HCT116 (cell line): Measurements from ENCODE around the gene GARNL3. TPM values are rescaled to one million over a fixed set of nuclear protein-coding genes. Genes with fewer than 3 reads are reported as not detected.

ENCODE experiments used
- ATAC-seq: fragments of 200-7000 bp; cut with Tn5 transposase; 2 replicates; pipeline ENCODE4 v1.9.1; 2020; ENCODE audit warnings: mild to moderate bottlenecking, moderate library complexity
- BruUV-seq: library from RNA; stranded (reverse); fragments of 400-500 nt; replicated peaks from 2 replicates; lab custom pipeline; 2021; lab: Mats Ljungman, UMichigan
- CTCF ChIA-PET: fragments of 300-600 bp; sonication (Branson Sonifier 250); formaldehyde crosslinking; loops from one replicate; lab custom pipeline; 2021; ENCODE audit warnings: antibody characterized with exemption; lab: Charles Lee
- POLR2A ChIA-PET: fragments of 300-600, 350-600 bp; sonication (Branson Sonifier 250); formaldehyde crosslinking; loops from one replicate; lab custom pipeline; 2021; ENCODE audit warnings: antibody characterized with exemption; lab: Charles Lee
- RAD21 ChIA-PET, 2 experiments: fragments of 300-600 bp; sonication (Branson Sonifier 250); formaldehyde crosslinking; loops; one replicate each; lab custom pipeline; 2023; ENCODE audit warnings: low total read pairs in 2 of 2; ENCODE audit not compliant: uncharacterized antibody in 2 of 2, unreplicated experiment in 2 of 2, low non-redundant PET in 1 of 2; lab: Charles Lee
- DNase-seq: peaks from one replicate; pipeline ENCODE4 v3.0.0-alpha.2; 2010; ENCODE audit warnings: low read depth, low spot score
- H2AFZ ChIP-seq: fragments of 200-600 bp; shearing (Covaris generic), sonication (generic); 2 replicates; pipeline ENCODE4 v1.6.1; 2017; ENCODE audit warnings: low read depth, mixed run types, mixed read lengths, antibody characterized with exemption, low read length; ENCODE audit not compliant: poor library complexity, severe bottlenecking
- H3K27ac ChIP-seq: 2 replicates; pipeline ENCODE4 v1.5.1; 2012; ENCODE audit warnings: low read depth, low read length
- H3K27me3 ChIP-seq: fragments of 200-600 bp; sonication (generic); 2 replicates; pipeline ENCODE4 v1.6.1; 2016; ENCODE audit warnings: mixed run types, low read length, mixed read lengths; ENCODE audit not compliant: insufficient read depth
- H3K36me3 ChIP-seq, 2 experiments: fragments of 200-500 bp in 1 of 2; fragments of 200-600 bp in 1 of 2; sonication (Bioruptor generic) in 1 of 2; sonication (generic) in 1 of 2; 2 replicates each; pipeline versions ENCODE4 v1.5.1 to v1.6.1; 2014 to 2016; ENCODE audit warnings: low read length in 2 of 2, inconsistent platforms in 1 of 2, mixed read lengths in 1 of 2, mixed run types in 1 of 2; ENCODE audit not compliant: insufficient read depth in 2 of 2, control insufficient read depth in 1 of 2
- H3K4me1 ChIP-seq, 2 experiments: fragments of 200-600 bp in 1 of 2; sonication (generic) in 1 of 2; 2 replicates each; pipeline versions ENCODE4 v1.5.1 to v1.6.1; 2012 to 2017; ENCODE audit warnings: low read length in 2 of 2, inconsistent platforms in 1 of 2, mild to moderate bottlenecking in 1 of 2, mixed read lengths in 1 of 2, mixed run types in 1 of 2, moderate library complexity in 1 of 2; ENCODE audit not compliant: insufficient read depth in 2 of 2, control insufficient read depth in 1 of 2
- H3K4me2 ChIP-seq: fragments of 200-600 bp; sonication (generic); 2 replicates; pipeline ENCODE4 v1.6.1; 2017; ENCODE audit warnings: mixed run types, low read length, mixed read lengths
- H3K4me3 ChIP-seq, 2 experiments: fragments of 200-600 bp in 1 of 2; sonication (generic) in 1 of 2; replicated peaks in 1 of 2; 2 replicates each; pipeline ENCODE4 v1.5.1; 2011 to 2016; ENCODE audit warnings: low read length in 2 of 2, control low read depth in 1 of 2, low read depth in 1 of 2, mild to moderate bottlenecking in 1 of 2, mixed read lengths in 1 of 2, mixed run types in 1 of 2
- H3K79me2 ChIP-seq: fragments of 200-600 bp; sonication (generic); 2 replicates; pipeline ENCODE4 v1.6.1; 2017; ENCODE audit warnings: mild to moderate bottlenecking, mixed run types, low read length, moderate library complexity, mixed read lengths; ENCODE audit not compliant: insufficient read depth
- H3K9ac ChIP-seq: fragments of 200-600 bp; sonication (generic); 2 replicates; pipeline ENCODE4 v1.6.1; 2016; ENCODE audit warnings: low read length, mixed read lengths
- H3K9me2 ChIP-seq: fragments of 200-600 bp; sonication (generic), shearing (Covaris generic); 2 replicates; pipeline ENCODE4 v1.6.1; 2017; ENCODE audit warnings: mixed run types, mild to moderate bottlenecking, moderate library complexity; ENCODE audit not compliant: insufficient read depth
- H3K9me3 ChIP-seq, 2 experiments: fragments of 200-500 bp in 1 of 2; fragments of 200-600 bp in 1 of 2; sonication (Bioruptor generic) in 1 of 2; sonication (generic) in 1 of 2; 2 replicates each; pipeline ENCODE4 v1.6.1; 2014 to 2017; ENCODE audit warnings: low read length in 2 of 2, mixed read lengths in 2 of 2, inconsistent platforms in 1 of 2, low read depth in 1 of 2, mild to moderate bottlenecking in 1 of 2, mixed run types in 1 of 2, moderate library complexity in 1 of 2; ENCODE audit not compliant: control insufficient read depth in 1 of 2, insufficient read depth in 1 of 2
- H4K20me1 ChIP-seq: fragments of 200-600 bp; sonication (generic), shearing (Covaris generic); 2 replicates; pipeline ENCODE4 v1.6.1; 2017; ENCODE audit warnings: mixed run types, mild to moderate bottlenecking, moderate library complexity; ENCODE audit not compliant: insufficient read depth
- EZH2 ChIP-seq: fragments of 200-600 bp; sonication (generic); IDR thresholded peaks from 2 replicates; pipeline ENCODE4 v1.6.1; 2017; ENCODE audit warnings: antibody characterized with exemption, mixed run types
- RAD21 ChIP-seq: IDR thresholded peaks from 2 replicates; pipeline ENCODE4 v1.6.1; 2012; ENCODE audit warnings: low read depth, mild to moderate bottlenecking
- TCF7L2 ChIP-seq: IDR thresholded peaks from 2 replicates; pipeline ENCODE4 v1.7.0; 2011; ENCODE audit warnings: borderline replicate concordance, inconsistent platforms; ENCODE audit not compliant: insufficient read depth, insufficient read length; ENCODE audit errors: extremely low read depth
- intact Hi-C: fragments of 100-400 bp; cut with micrococcal nuclease; formaldehyde crosslinking; loops from 2 replicates; pipeline ENCODE4 v1.10.0; 2022
- total RNA-seq: library from RNA; stranded (reverse); gene quantifications from one replicate; pipeline ENCODE4 v1.2.1, GENCODE V29; 2021; ENCODE audit not compliant: unreplicated experiment
- TF ChIP-seq, protein P1 (sequence below), 3 experiments: fragments of 200-600 bp in 1 of 3; sonication (generic) in 1 of 3; IDR thresholded peaks in 2 of 3; conservative IDR thresholded peaks in 1 of 3; 2 replicates each; pipeline ENCODE4 v1.5.1; 2012 to 2017; ENCODE audit warnings: low read depth in 2 of 3, low read length in 2 of 3, antibody characterized with exemption in 1 of 3, borderline replicate concordance in 1 of 3, control low read depth in 1 of 3, mild to moderate bottlenecking in 1 of 3, mixed read lengths in 1 of 3, mixed run types in 1 of 3, moderate library complexity in 1 of 3; ENCODE audit not compliant: insufficient read depth in 1 of 3

The GARNL3 gene
- total RNA-seq, 1 experiment from 2014 or later = 8.8 TPM

DNA sequence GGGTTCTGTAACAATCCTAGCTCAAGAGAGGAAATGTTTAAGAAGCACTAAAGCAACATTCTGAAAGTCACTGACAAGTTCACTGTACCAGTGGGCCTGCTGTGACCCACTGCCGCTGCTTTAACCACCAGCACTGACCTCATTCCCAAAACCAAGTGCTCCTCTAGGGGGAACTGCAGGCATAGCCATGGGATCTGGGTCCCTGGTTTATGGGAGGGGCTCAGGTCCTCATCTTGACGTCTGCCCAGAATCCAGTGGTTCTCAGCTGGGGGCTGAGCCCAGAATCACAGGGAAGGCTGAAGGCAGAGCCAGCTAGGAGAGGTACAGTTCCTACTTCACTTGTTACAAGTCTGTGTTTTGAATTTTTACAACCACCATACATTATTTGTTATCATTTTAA, 96.3 kb downstream of the GARNL3 start:
- H3K4me2 ChIP-seq = no peak overlapping the region
- H3K9ac ChIP-seq = no peak overlapping the region
- no peaks in the 10 kb centered on the region for H3K4me1 ChIP-seq
- no peak overlapping the region for H2AFZ ChIP-seq
- ChIA-PET CTCF (no interaction called here), POLR2A (no interaction called here), RAD21 (interaction anchor here in 1 of 2 experiments (0.6 kb wide), 1 partner anchor 27 kb away, joined by 3 read pairs; no protein-coding TSS in a partner anchor)
- peak; percentile 90 for ATAC-seq
- TF ChIP-seq RAD21 = peak; percentile 73
- TF ChIP-seq, protein P1, sequence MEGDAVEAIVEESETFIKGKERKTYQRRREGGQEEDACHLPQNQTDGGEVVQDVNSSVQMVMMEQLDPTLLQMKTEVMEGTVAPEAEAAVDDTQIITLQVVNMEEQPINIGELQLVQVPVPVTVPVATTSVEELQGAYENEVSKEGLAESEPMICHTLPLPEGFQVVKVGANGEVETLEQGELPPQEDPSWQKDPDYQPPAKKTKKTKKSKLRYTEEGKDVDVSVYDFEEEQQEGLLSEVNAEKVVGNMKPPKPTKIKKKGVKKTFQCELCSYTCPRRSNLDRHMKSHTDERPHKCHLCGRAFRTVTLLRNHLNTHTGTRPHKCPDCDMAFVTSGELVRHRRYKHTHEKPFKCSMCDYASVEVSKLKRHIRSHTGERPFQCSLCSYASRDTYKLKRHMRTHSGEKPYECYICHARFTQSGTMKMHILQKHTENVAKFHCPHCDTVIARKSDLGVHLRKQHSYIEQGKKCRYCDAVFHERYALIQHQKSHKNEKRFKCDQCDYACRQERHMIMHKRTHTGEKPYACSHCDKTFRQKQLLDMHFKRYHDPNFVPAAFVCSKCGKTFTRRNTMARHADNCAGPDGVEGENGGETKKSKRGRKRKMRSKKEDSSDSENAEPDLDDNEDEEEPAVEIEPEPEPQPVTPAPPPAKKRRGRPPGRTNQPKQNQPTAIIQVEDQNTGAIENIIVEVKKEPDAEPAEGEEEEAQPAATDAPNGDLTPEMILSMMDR (IDR thresholded peaks at IDR 0.05 in 2 of 3, conservative IDR thresholded peaks at IDR 0.05 in 1 of 3; ENCODE audit: borderline replicate concordance in 1 of 3, insufficient read depth in 1 of 3, low read depth in 2 of 3, low read length in 2 of 3) = peak; percentile 19 to 39 (median 26); a peak in 3 of 6 replicates
- TF ChIP-seq EZH2 = no peak
- H3K9me2 ChIP-seq = no peaks in the 10 kb centered on the region
- peak; percentile 21 for DNase-seq
- no peaks in the 10 kb centered on the region; a peak in 1 of 4 replicates for H3K36me3 ChIP-seq
- no TSS peak for BruUV-seq
- intact Hi-C loops = no loop called here
- H3K4me3 ChIP-seq = no peak overlapping the region
- H3K79me2 ChIP-seq = no peaks in the 10 kb centered on the region
- no peaks in the 10 kb centered on the region for H3K27me3 ChIP-seq
- H3K27ac ChIP-seq = no peak overlapping the region
- H4K20me1 ChIP-seq = no peaks in the 10 kb centered on the region
- H3K9me3 ChIP-seq = no peaks in the 10 kb centered on the region

DNA sequence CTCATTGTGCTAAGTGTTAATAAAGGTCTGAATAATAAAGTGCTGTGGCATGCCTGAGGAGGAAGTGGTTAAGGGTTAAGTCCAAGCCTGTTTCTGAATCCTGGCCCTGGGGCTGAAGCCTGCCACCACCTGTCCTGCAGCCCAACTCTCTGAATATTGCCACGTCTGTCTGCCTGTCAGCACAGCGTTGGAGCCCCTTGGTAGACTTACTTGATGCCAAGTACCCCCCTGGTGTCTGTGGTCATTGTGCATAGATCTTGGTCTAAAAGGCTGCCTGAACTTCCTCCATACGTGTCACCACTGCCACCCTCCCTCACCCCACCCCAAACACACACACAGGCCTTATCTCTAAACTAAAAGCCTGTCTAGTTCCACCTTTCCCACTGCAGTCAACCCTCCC, 97.0 kb downstream of the GARNL3 start:
- Histone ChIP-seq H3K4me3 (no peak overlapping the region), H3K27ac (no peak overlapping the region), H3K27me3 (no peaks in the 10 kb centered on the region), H3K79me2 (no peaks in the 10 kb centered on the region), H3K9me3 (no peaks in the 10 kb centered on the region), H3K36me3 (no peaks in the 10 kb centered on the region; a peak in 1 of 4 replicates), H4K20me1 (no peaks in the 10 kb centered on the region), H2AFZ (no peak overlapping the region), H3K9me2 (no peaks in the 10 kb centered on the region), H3K4me2 (no peak overlapping the region), H3K4me1 (no peaks in the 10 kb centered on the region), H3K9ac (no peak overlapping the region)
- intact Hi-C loops = no loop called here
- ATAC-seq = no peak
- ChIA-PET CTCF (no interaction called here), POLR2A (no interaction called here), RAD21 (interaction anchor here in 1 of 2 experiments (0.6 kb wide), 1 partner anchor 26 kb away, joined by 3 read pairs; no protein-coding TSS in a partner anchor)
- no peak for DNase-seq
- no peak for TF ChIP-seq TCF7L2
- BruUV-seq = no TSS peak
